Measurements from ENCODE around the gene NUDT21.
"Not testable (repeated sequence)": the region's sequence is repeated elsewhere in the genome, so short reads cannot be mapped to it uniquely, and the experiment has no call there.

Gene NUDT21

GRCh38 chr16:56450986-56451752 is at the start of gene NUDT21, which contains the start of gene OGFOD1:
NUDT21 (minus strand) TSS chr16:56451332; CDS start chr16:56451202, 130 bp downstream.
OGFOD1 (plus strand) TSS chr16:56451554; CDS start chr16:56451613, 59 bp downstream.
- peak; percentile 77 to 82 for DNase-seq (ENCODE audit: extremely low read depth in 1 of 2, low read depth in 1 of 2)

- DNase-seq (ENCODE audit: extremely low read depth in 1 of 2, low read depth in 1 of 2) = no peak
Measured at GRCh38 chr16:56493815-56494214, 42.7 kb upstream of the NUDT21 start.

- no peak for DNase-seq (ENCODE audit: extremely low read depth in 1 of 2, low read depth in 1 of 2)
Measured at GRCh38 chr16:56493126-56493525, 42.0 kb upstream of the NUDT21 start.

GRCh38 chr16:56491657-56492261 is 40.6 kb upstream of the NUDT21 start:
- no peak for DNase-seq (ENCODE audit: extremely low read depth in 1 of 2, low read depth in 1 of 2)

GRCh38 chr16:56488868-56489267 is 37.7 kb upstream of the NUDT21 start:
- not testable (repeated sequence) for DNase-seq (ENCODE audit: extremely low read depth in 1 of 2, low read depth in 1 of 2)

- DNase-seq (ENCODE audit: extremely low read depth in 1 of 2, low read depth in 1 of 2) = no peak
Measured at GRCh38 chr16:56488035-56488434, 36.9 kb upstream of the NUDT21 start.

- DNase-seq (ENCODE audit: extremely low read depth in 1 of 2, low read depth in 1 of 2) = no peak
Measured at GRCh38 chr16:56483394-56483793, 32.3 kb upstream of the NUDT21 start.

- DNase-seq (ENCODE audit: extremely low read depth in 1 of 2, low read depth in 1 of 2) = no peak
Measured at GRCh38 chr16:56482683-56483236, 31.6 kb upstream of the NUDT21 start.

- DNase-seq (ENCODE audit: extremely low read depth in 1 of 2, low read depth in 1 of 2) = no peak
Measured at GRCh38 chr16:56481468-56482122, 30.5 kb upstream of the NUDT21 start.

GRCh38 chr16:56480776-56481467 is 29.8 kb upstream of the NUDT21 start:
- DNase-seq (ENCODE audit: extremely low read depth in 1 of 2, low read depth in 1 of 2) = no peak

GRCh38 chr16:56479469-56479868 is 28.3 kb upstream of the NUDT21 start:
- DNase-seq (ENCODE audit: extremely low read depth in 1 of 2, low read depth in 1 of 2) = no peak

- DNase-seq (ENCODE audit: extremely low read depth in 1 of 2, low read depth in 1 of 2) = no peak
Measured at GRCh38 chr16:56478281-56479049, 27.3 kb upstream of the NUDT21 start.

- DNase-seq (ENCODE audit: extremely low read depth in 1 of 2, low read depth in 1 of 2) = no peak
Measured at GRCh38 chr16:56477096-56477878, 26.2 kb upstream of the NUDT21 start.

- no peak for DNase-seq (ENCODE audit: extremely low read depth in 1 of 2, low read depth in 1 of 2)
Measured at GRCh38 chr16:56475201-56475600, 24.1 kb upstream of the NUDT21 start.

- DNase-seq (ENCODE audit: extremely low read depth in 1 of 2, low read depth in 1 of 2) = no peak
Measured at GRCh38 chr16:56470666-56471065, 19.5 kb upstream of the NUDT21 start.

GRCh38 chr16:56470232-56470631 is 19.1 kb upstream of the NUDT21 start:
- DNase-seq (ENCODE audit: extremely low read depth in 1 of 2, low read depth in 1 of 2) = no peak

- no peak for DNase-seq (ENCODE audit: extremely low read depth in 1 of 2, low read depth in 1 of 2)
Measured at GRCh38 chr16:56469748-56470147, 18.6 kb upstream of the NUDT21 start.

GRCh38 chr16:56468800-56469199 is 17.7 kb upstream of the NUDT21 start:
- DNase-seq (ENCODE audit: extremely low read depth in 1 of 2, low read depth in 1 of 2) = no peak

- no peak for DNase-seq (ENCODE audit: extremely low read depth in 1 of 2, low read depth in 1 of 2)
Measured at GRCh38 chr16:56466344-56466743, 15.2 kb upstream of the NUDT21 start.

All from activated CD8-positive, alpha-beta memory T cell treated with anti-CD3 and anti-CD28 coated beads for 1 hour (primary cell).